Measurements from ENCODE around the gene MDM2.
A peak's percentile ranks its signal among the peaks of the same experiment; 100 is the strongest.
"Not testable (repeated sequence)": the region's sequence is repeated elsewhere in the genome, so short reads cannot be mapped to it uniquely, and the experiment has no call there.

MDM2 gene

DNA sequence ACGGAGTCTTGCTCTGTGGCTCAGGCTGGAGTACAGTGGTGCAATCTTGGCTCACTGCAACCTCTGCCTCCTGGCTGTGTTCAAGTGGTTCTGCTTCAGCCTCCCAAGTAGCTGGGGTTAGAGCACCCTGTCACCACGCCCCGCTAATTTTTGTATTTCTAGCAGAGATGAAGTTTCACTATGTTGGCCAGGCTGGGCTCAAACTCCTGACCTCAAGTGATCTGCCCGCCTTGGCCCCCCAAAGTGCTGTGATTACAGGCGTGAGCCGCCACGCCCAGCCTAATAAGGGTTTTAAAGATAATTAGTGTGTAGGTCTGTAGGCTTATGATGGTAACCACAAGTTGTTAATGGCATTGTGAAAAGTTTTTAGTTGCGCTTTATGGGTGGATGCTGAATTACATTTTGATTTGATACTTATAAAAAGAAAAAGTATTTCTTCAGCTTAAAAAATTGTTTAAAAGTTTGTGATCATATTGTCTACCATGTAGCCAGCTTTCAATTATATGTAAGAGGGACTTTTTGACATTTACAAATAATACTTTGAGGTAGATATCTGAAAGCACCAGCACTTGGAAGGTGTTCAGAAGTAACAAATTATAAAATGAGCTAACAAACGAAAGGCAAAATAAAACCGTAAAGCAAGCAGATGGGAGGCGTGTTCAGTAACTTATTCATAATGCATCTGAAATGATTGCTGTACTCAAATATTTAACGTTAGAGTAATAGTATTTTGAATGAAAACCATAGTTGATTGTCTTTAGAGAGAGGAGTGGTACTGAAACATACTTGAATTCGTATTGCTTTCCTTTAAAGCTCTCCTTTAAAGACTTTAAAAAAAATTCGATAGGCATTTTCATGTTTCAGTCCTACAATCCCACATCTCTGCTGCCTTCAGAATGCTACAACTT lies 37.1 kb downstream of the MDM2 start:
- FAIRE-seq (no peak), DNase-seq (ENCODE audit: insufficient read length, low spot score) (no peak)

DNA sequence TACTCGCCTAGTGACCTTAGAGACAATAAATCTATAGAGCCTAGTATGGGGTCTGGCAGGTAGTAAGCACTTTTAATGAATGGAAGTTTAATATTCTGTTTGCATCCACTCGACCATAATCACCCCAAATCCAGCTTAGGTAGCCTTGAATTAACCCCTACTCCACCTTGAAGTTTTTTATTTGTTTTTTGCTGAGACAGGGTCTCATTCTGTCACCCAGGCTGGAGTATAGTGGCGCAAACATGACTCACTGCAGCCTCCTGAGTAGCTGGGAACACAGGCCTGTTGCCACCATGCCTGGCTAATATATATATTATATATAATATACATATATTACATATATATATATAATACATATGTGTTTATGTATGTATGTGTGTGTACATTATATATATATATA lies 38.8 kb downstream of the MDM2 start:
- no peak for DNase-seq (ENCODE audit: insufficient read length, low spot score)
- no peak for FAIRE-seq

DNA sequence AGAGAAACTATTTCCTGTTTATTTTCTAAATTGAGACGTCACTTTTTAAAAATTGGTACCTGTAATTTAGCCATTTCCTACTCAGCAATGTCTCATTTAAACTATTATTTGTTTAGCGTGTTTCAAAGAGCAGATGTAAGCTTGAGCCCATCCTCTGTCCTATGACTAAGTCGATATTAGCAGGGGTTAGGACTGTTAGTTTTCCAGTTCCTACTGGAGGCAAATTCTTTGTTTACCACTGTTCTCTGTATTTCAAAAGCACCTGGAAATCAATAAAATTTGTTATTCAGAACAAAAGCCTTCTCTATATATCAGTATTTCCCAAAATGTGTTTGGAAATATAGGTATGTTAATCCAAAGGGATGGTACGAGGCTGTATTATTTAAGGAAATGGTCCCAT lies 42.4 kb downstream of the MDM2 start:
- DNase-seq (ENCODE audit: insufficient read length, low spot score): no peak

DNA sequence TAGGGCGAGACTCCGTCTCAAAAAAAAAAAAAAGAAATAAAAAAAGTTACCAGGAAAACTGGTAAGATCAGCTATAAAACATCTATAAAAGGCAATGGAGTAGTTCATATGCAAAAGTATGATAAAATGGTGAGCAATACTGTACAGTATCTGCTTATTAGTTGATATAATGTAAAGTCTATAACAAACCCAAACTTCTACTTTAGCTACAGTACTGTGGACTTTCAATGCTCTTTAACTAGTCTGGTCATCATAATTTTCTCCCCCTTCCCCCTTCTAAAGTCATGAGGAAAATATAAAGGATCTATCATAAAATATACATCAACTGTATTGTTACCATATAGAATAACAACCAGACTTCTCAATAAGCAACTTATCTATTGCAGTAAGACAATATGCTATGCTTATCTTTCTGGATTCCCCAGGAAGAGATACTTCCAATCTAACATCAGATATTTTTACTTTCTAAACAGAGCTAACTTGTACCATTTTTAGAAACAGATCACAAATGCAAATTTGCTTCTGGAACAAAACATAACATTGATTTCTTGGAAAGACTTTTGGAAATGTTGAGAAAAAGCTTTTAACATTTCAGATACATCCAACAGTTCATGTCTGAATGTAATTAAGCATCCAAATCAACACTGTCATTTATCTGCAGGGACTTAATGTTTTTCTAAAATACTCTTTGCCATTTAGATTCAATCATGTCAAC lies 43.8 kb downstream of the MDM2 start:
- no peak for FAIRE-seq
- DNase-seq (ENCODE audit: insufficient read length, low spot score): no peak

More for the DNA sequence above, 42.4 kb downstream of the MDM2 start:
- no peak for FAIRE-seq

DNA sequence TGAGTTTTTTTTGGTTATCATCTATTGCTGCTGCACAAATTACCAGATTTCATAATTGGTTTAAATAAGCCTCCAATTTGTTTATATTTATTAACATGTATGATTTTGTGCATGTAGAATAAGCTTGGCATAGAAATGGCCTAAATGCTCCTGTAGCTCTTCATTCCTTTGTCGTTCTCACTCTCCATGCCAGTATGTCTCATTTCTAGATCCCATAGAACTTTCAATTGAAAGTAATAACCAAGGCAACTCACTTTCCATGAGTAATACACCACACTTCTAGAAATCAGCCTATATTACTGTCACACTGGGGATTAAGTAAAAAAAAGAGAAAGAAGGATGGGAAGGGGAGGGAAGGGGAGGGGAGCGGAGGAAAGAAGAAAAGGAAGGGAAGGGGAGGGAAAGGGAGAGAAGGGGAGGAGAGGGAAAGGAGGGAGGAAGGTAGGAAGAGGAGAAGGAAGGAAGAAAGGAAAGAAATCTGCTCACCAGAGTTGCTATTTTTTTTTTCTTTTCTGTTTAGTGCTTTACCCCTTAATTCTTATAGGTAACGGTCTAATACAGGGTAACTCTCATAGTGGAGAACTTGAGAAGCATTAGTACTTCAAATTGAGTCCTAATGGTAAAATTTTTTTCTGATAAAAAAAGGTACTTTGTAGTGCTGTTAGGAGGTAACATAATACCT lies 45.6 kb downstream of the MDM2 start:
- DNase-seq (ENCODE audit: insufficient read length, low spot score) (no peak), FAIRE-seq (no peak)

DNA sequence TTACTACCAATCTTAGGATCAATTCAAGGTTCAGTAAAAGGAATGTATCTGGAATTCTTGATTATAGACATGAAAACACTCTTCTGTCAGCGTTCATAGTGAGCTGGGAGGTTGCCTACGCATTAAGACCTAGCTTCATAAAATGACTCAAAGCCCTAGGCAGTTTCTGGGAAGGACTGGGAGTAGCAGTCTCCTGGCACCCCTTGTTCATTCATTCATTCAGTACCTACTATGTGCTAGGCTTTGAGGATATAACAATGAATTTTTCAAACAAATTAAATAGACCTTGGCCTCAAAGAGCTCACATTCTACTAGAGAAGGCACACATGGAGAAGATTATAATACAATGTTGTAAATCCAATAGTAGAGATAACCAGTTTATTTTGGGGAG lies 46.1 kb downstream of the MDM2 start:
- no peak for FAIRE-seq
- DNase-seq (ENCODE audit: insufficient read length, low spot score): no peak

DNA sequence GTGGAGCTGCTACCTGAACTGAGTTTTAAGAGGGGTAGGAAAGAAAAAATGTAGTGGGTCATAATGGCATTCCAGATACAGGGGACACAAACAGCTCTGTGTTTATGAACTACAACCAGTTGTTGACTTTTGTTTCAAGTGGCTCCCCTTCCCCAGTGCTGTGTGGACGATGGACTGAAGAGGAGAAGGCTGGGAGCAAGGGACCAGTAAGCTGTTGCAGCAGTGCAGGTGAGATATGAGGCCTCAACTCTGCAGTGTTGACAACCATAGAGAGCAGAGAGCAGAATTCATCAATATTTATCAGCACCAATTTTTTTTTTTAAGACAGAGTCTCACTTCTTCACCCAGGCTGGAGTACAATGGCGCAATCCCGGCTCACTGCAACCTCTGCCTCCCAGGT lies 46.6 kb downstream of the MDM2 start:
- no peak for FAIRE-seq

DNA sequence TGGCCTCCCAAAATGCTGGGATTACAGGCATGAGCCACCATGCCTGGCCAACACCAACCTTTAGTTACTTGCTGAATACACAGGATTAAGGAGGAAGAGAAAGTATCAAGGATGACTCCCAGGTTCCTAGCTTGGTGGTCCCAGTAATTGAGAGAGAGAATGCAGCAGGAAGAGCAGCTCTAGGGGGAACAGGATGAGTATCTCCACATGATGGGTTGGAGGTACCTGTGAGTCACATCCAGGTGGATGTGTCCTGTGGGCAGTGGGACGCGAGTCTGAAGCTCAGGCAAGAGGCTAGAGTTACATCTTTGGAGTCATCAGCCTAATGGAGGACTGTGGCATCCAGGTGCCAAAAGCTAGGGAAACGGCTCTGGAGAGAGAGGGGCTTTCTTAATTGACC lies 47.1 kb downstream of the MDM2 start:
- DNase-seq (ENCODE audit: insufficient read length, low spot score): no peak
- FAIRE-seq: no peak

More for the DNA sequence above, 46.6 kb downstream of the MDM2 start:
- no peak for DNase-seq (ENCODE audit: insufficient read length, low spot score)

DNA sequence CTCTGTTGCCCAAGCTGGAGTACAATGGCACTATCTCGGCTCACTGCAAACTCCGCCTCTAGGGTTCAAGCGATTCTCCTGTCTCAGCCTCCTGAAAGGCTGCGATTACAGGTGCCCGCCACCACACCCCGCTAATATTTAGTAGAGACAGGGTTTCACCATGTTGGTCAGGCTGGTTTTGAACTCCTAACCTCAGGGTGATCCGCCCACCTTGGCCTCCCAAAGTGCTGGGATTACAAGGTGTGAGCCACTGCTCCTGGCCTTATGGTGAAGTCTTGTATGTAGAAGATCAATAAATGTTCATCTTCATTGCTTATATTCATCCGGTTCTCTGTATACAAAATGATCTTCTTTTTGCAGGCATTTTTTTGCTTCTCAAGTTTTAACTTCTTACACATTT lies 47.8 kb downstream of the MDM2 start:
- no peak for FAIRE-seq
- no peak for DNase-seq (ENCODE audit: insufficient read length, low spot score)

DNA sequence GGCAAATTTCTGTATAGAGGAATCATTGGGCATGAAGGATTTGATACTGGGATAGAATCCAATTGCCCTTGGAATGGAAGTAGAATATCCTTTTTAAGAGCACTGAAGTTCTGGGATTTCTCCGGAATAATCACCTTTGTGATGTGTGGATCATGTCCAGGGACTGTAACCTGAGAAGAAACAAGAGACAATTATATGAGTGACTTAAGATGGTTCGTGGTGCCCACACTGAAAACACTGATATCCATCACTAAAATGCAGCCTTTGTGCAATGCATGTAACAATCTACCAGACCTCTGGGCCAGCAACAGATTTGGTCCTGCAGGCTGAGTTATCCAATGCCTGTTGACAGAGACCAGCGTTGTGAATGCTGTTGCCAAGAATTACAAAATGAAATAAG lies 48.5 kb downstream of the MDM2 start:
- DNase-seq (ENCODE audit: insufficient read length, low spot score): no peak

DNA sequence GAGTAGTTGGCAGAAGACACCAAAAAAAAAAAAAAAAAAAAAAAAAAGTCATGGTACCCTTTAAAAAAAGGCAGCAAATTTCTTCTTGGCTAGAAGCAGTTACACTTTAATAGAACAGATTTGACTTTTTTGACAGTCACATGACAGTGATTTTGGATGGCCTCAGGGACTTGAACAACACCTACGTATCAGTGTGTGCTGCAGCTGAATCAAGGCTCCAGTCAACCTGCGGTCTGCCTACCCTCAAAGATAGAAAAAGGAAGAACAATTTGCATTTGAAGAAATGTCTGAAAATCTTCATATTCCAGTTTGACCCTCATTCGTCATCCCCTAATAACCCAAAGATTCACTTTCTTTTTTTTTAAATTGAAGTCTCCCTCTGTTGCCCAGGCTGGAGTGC lies 53.9 kb downstream of the MDM2 start:
- FAIRE-seq: no peak
- DNase-seq (ENCODE audit: insufficient read length, low spot score): no peak

More for the DNA sequence above, 48.5 kb downstream of the MDM2 start:
- FAIRE-seq: no peak

DNA sequence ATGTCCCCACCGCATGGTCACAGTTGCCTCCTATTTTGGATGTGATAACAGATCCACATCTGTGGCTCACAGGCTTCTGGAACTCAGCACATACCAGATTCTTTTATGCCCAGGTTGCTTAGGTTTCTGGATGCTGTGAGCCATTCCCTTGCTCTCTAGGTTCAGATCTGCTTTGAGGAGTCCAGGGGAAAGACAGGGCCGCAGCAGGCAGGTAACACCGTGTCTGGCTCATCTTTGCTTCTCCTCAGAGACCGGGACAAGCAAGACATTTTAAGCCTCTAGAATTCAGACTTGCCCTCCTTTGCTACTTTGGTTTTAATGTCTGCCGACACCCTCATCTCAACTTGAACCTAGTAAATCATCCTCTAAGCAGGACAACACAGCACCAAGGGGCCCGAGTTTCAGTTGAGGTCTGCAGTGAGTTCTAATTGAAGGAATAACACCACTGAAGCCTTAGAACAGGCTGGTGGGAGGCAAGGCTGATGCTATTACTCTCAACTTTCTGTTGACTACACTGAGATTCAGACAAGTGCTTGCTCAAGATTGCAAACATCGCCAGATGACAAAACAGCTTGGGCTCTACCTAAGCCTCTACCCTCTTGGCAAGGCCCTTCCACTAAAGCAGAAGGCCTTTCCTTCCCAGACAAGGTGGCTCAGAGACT lies 55.3 kb downstream of the MDM2 start:
- DNase-seq (ENCODE audit: insufficient read length, low spot score): no peak
- no peak for FAIRE-seq

DNA sequence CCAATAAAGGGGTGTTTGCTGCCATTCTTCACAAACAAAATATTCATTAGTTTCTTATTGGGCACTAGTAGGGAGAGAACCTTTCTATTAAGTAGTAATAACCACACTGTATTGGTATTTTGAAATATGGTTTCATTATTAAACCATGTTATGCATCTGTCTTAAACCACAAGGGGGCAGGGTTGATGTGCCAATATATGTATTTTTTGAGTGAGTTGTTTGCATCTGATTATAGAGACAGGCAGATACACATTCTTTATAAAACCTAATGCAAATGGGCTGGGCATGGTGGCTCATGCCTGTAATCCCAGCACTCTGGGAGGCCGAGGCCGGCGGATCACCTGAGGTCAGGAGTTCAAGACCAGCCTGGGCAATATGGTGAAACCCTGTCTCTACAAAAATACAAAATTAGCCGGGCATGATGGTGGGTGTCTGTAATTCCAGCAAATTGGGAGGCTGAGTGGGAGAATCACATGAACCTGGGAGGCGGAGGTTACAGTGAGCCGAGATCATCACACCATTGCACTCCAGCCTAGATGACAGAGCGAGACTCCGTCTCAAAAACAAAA lies 56.0 kb downstream of the MDM2 start:
- peak; percentile 17 for DNase-seq (ENCODE audit: insufficient read length, low spot score)

DNA sequence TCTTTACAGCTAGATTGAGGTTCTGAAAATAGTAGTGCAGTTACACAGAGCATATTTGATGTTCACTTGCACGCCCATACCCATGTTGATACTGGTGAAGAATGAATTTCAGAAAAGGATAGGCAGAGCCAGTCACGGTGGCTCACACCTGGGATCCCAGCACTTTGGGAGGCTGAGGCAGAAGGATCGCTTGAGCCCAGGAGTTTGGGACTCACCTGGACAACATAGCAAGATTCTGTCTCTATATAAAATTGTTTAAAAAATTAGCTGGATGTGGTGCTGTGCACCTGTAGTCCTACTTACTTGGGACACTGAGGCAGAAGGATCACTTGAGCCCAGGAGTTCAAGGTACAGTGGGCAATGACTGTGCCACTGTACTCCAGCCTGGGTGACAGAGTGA lies 56.6 kb downstream of the MDM2 start:
- FAIRE-seq: no peak
- DNase-seq (ENCODE audit: insufficient read length, low spot score): no peak

More for the DNA sequence above, 56.0 kb downstream of the MDM2 start:
- FAIRE-seq: not testable (repeated sequence)

DNA sequence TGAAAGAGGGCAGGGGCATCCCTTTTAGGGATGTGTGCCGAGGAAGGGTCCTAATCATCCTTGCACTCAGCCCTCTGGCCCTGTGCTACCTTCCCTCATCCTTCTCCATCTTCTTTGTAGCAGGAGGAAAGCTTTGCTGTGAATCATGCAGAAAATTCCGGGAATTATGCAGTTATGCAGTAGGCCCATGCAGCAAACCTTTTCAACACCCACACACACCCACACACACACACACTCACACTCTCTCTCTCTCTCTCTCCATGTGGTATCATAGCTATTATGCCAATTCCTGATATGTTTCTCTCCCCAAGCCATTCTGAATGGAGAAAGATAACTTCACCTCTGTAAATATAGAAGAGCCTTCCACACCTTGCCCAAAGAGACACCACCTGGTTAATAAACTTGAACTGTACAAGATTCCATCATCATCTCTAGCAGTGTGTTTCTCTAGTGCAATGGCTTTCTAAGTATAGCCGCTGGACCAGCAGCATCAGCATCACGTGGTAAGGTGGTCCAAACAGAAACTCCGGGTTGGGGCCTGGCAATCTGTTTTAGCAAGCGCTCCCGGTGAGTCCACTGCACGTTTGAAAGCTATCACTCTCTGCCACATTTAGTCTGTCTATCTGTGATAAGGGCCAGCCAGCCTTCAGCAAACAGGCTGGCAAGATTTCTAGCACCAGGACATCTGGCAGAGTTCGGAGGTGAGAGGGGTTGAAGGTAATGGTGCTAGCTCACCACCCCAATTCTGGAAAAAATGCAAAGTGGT lies 57.6 kb downstream of the MDM2 start:
- DNase-seq (ENCODE audit: insufficient read length, low spot score) (no peak), FAIRE-seq (no peak)

DNA sequence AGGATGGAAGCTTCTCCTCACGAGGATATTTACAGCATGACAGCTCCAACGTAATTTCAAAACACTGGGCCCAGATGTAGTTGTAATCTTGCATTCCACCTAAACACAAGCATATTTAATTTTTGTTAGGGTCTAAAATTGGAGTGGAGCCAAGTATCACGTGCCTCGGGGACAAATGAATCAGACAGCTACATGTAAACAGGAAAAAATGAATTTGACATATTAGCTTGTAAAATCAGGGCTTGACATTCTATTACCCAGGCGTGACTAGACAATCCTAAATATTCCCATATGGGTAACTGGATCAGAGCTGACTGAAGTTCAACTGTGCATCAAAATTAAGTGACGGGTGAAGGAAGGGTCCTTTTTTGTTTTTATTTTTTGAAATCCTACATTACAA lies 59.0 kb downstream of the MDM2 start:
- DNase-seq (ENCODE audit: insufficient read length, low spot score) (no peak), FAIRE-seq (no peak)

DNA sequence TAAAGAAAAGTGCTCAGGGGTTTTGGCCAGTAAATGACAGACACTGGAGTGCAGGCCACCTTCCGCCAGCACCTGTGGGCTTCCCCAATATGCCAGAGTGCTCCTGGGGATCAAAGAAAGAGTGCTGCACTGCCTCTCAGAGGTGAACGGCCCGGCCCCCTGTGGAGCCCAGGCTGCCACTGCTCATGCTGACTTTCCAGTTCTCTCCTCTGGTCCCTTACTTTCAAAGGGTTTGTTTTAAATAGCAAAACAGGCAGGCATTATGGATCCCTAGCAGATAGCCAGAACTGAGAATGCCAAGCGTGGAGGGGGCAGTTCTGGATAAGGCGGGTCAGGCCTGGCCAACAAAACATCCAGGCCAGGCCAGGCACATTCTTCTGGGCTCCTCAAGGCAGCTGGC lies 59.6 kb downstream of the MDM2 start:
- DNase-seq (ENCODE audit: insufficient read length, low spot score): no peak
- FAIRE-seq: no peak

DNA sequence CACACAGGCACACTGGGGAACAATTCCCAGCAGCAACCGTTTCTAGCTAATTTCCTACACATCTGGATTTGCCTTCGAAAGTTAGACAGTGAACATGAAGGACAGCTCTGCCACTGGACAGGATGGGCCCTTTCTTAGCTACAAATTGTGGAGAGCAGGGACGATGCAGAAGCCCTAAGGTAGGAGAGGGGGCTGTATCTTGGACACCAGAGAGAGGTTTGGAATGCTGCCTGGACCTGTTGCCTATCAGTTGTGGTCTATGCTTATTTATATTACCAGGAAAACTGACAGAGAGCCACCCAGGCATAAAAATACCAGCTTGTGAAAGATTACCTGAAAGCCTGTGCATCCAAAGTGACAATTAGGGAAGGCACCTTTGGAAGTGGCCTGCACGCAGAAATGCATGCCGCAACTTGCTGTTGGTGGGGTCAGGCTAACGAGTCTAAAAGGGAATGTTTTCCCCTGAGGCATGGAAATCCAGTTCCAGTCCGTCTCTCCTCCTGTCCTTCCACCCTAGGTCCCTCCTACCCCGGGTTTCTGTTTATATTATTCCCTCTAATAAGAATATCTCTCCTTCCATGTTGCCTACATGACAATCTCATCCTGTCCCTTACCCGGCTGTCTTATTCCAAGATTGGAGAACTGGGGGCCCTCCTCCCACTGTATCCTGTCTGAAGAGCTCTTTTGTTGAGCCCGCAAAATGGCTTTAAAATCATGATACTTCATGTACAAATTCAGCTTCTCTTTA lies 60.2 kb downstream of the MDM2 start:
- DNase-seq (ENCODE audit: insufficient read length, low spot score): no peak
- no peak for FAIRE-seq

DNA sequence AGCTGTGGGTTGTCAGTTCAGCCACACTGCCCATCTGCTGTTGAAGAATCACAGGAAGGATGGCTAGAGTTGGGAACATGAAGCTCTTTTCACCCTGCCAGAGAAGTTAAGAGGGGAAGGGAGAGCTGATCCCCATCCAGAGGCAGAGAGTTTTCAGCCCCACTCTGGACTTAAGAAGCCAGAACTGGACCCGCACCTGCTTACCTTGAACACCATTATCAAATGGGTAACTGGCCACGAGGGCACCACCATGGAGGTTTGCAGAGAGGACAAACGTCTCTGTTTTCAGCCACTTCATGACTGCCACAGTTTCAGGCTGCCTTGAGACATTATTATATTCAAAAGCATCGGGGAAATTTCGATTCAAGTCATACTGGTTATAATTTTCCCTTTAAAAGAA lies 62.0 kb downstream of the MDM2 start:
- FAIRE-seq (no peak), DNase-seq (ENCODE audit: insufficient read length, low spot score) (no peak)
